PC-3 (cell line): ENCODE measurements around the gene CMTM4.

Experiments
- EZH2 ChIP-seq: fragments of 300-600 bp; sonication (generic); IDR thresholded peaks from one replicate; pipeline ENCODE4 v1.6.1; 2017; ENCODE audit warnings: antibody characterized with exemption, mild to moderate bottlenecking, low read length; ENCODE audit not compliant: unreplicated experiment
- TF ChIP-seq, protein P1 (sequence below): fragments of 300-600 bp; sonication (generic); conservative IDR thresholded peaks from 2 replicates; pipeline ENCODE4 v1.5.1; 2017; ENCODE audit warnings: antibody characterized with exemption, low read depth, mild to moderate bottlenecking, low read length

GRCh38 chr16:66574531-66574930 is 122.0 kb downstream of the CMTM4 start:
- no peak for TF ChIP-seq EZH2
- TF ChIP-seq, protein P1, sequence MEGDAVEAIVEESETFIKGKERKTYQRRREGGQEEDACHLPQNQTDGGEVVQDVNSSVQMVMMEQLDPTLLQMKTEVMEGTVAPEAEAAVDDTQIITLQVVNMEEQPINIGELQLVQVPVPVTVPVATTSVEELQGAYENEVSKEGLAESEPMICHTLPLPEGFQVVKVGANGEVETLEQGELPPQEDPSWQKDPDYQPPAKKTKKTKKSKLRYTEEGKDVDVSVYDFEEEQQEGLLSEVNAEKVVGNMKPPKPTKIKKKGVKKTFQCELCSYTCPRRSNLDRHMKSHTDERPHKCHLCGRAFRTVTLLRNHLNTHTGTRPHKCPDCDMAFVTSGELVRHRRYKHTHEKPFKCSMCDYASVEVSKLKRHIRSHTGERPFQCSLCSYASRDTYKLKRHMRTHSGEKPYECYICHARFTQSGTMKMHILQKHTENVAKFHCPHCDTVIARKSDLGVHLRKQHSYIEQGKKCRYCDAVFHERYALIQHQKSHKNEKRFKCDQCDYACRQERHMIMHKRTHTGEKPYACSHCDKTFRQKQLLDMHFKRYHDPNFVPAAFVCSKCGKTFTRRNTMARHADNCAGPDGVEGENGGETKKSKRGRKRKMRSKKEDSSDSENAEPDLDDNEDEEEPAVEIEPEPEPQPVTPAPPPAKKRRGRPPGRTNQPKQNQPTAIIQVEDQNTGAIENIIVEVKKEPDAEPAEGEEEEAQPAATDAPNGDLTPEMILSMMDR = no peak
